Body of pancreas (tissue), 4 donors: ENCODE results near the gene IL1RL2. TPM values are rescaled to one million over a fixed set of nuclear protein-coding genes. Genes with fewer than 3 reads are reported as not detected.

Experiments used
- ATAC-seq: fragments of 150-250 bp; one replicate; pipeline ENCODE4 v1.9.1; 2016
- DNase-seq, 4 donors: peaks; one replicate each; pipeline ENCODE4 v3.0.0-alpha.2; 2019
- H3K27ac ChIP-seq, 4 donors: fragments of 200-600 bp; sonication (generic); 1 replicate in 3 of 4; 2 replicates in 1 of 4; pipeline versions ENCODE4 v1.5.1 to v1.6.1; 2016 to 2019; ENCODE audit warnings: mild to moderate bottlenecking in 1 of 4, mixed read lengths in 1 of 4, moderate library complexity in 1 of 4
- H3K27me3 ChIP-seq, 2 donors: fragments of 200-600 bp; sonication (generic); one replicate each; pipeline ENCODE4 v1.6.0; 2016; ENCODE audit warnings: mild to moderate bottlenecking in 1 of 2
- H3K36me3 ChIP-seq, 2 donors: fragments of 200-600 bp; sonication (generic); replicated peaks in 1 of 2; 2 replicates each; pipeline ENCODE4 v1.5.1; 2016; ENCODE audit warnings: low read depth in 2 of 2; ENCODE audit not compliant: insufficient read depth in 1 of 2
- H3K4me1 ChIP-seq: fragments of 200-600 bp; sonication (generic); one replicate; pipeline ENCODE4 v1.6.0; 2016
- H3K4me3 ChIP-seq, 2 donors: fragments of 200-600 bp; sonication (generic); 1 replicate in 1 of 2; 2 replicates in 1 of 2; pipeline ENCODE4 v1.5.1; 2016 to 2019
- H3K9me3 ChIP-seq, 3 donors: fragments of 200-600 bp; sonication (generic); 1 replicate in 2 of 3; 2 replicates in 1 of 3; pipeline ENCODE4 v1.5.1; 2016
- CTCF ChIP-seq, 7 experiments: fragments of 450-650 bp in 4 of 7; fragments of 200-600 bp in 3 of 7; sonication (generic) in 3 of 7; IDR thresholded peaks; one replicate each; pipeline ENCODE4 v1.5.1; 2016 to 2019; ENCODE audit warnings: antibody characterized with exemption in 7 of 7
- POLR2A ChIP-seq, 3 donors: fragments of 450-650 bp; IDR thresholded peaks; one replicate each; pipeline ENCODE4 v1.6.1; 2016; ENCODE audit warnings: antibody characterized with exemption in 3 of 3, mild to moderate bottlenecking in 2 of 3
- WGBS, 2 donors: methylation state at CpG; one replicate each; pipeline ENCODE4 v1.1.5; 2017; 5-methylcytosine and 5-hydroxymethylcytosine counted together
- intact Hi-C: fragments of 100-400 bp; cut with DNase I; formaldehyde crosslinking; loops from one replicate; pipeline ENCODE4 v1.15.1; 2023
- total RNA-seq, 2 donors: library from RNA; depleted of rRNA; stranded (reverse); fragments of >200 nt; gene quantifications; one replicate each; pipeline ENCODE4 v1.1.0, GENCODE V29; 2016

Gene IL1RL2
- total RNA-seq, 2 donors from 2014 or later, result 0.52 TPM; not detected in 1

- DNase-seq (no peak), ATAC-seq (no peak)
- 65 to 69% methylated on average over 5 of the region's 5 CpGs for WGBS, 2 donors
- intact Hi-C loops, result no loop called here
- Histone ChIP-seq H3K36me3 (no peaks in the 10 kb centered on the region), H3K4me3 (no peak overlapping the region), H3K27me3 (no peaks in the 10 kb centered on the region), H3K9me3 (no peaks in the 10 kb centered on the region), H3K27ac (no peak overlapping the region), H3K4me1 (peaks cover 8% of the 10 kb centered on the region)
- TF ChIP-seq POLR2A (IDR thresholded peaks at IDR 0.05) (no peak), CTCF (IDR thresholded peaks at IDR 0.05) (no peak)
Observed at GRCh38 chr2:102194609-102195268, 7.9 kb downstream of the IL1RL2 start.

DNA sequence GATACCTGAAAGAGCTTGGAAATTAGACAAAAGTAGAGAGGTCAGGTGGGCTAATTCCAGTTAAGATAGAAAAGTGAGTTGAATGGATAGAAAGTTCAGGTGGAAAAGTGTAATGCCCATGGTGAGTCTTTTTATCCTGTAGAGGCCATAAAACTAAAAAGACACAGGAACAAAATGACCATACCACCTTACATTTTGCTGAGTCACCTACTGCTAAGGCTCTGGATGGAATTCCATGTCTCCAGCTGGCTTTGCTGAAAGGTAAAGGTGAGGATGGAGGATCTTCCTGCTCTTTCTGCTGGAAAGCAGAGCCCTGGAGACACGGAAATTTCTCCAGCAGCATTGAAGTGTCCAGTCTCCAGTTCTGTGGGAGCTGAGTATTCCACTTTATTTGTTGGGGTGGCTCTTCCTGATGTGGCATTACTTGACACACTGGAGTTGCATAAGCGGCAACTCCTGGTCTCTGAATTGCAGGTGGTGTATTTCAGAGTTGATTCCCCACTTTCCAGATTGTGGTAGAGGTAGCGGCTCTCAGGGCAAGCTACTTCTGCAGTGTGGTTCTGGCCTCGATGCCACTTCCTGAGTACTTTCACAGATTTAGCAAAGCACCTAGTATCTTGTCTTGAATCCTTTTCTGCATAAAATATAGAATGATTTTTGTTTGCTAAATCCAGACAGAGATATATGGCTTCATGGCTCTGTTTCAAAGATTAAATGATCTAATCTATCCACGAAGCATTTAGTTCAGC lies 10.7 kb downstream of the IL1RL2 start:
- no peak for TF ChIP-seq CTCF (IDR thresholded peaks at IDR 0.05)
- no peak for TF ChIP-seq POLR2A (IDR thresholded peaks at IDR 0.05)
- H3K9me3 ChIP-seq, result no peaks in the 10 kb centered on the region
- no peak for DNase-seq
- H3K4me3 ChIP-seq, result no peak overlapping the region
- H3K27ac ChIP-seq, result no peak overlapping the region
- 70 to 71% methylated on average over 4 to 5 of the region's 5 CpGs for WGBS, 2 donors
- no peaks in the 10 kb centered on the region for H3K27me3 ChIP-seq
- H3K36me3 ChIP-seq, result no peaks in the 10 kb centered on the region
- no peaks in the 10 kb centered on the region for H3K4me1 ChIP-seq
- intact Hi-C loops, result no loop called here
- no peak for ATAC-seq

DNA sequence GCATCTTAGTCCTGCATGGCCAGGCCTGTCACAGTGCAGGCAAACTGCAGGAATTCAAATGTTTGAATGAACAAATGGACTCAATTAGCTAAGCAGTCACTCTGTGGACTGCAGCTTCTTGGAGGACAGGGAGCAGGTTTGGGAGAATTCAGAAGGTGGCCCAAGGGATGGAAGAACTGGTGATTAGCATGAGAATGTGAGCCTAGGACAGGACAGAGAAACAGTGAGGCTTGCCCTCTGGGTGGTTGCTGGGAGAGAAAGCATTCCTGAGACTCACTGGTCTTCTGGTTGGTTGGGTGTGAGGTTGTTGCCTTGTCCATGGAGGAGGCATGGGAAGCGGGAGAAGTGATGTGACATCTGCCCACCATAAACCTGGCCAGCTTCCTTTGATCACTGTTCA lies 13.7 kb downstream of the IL1RL2 start:
- WGBS, 2 donors, result 93 to 100% methylated on average over 1 of the region's 1 CpG
- Histone ChIP-seq H3K27ac (no peak overlapping the region), H3K27me3 (no peaks in the 10 kb centered on the region), H3K9me3 (no peaks in the 10 kb centered on the region), H3K36me3 (no peaks in the 10 kb centered on the region), H3K4me1 (no peaks in the 10 kb centered on the region), H3K4me3 (no peak overlapping the region)
- ATAC-seq, result no peak
- intact Hi-C loops, result no loop called here
- DNase-seq, result no peak
- TF ChIP-seq POLR2A (IDR thresholded peaks at IDR 0.05) (no peak), CTCF (IDR thresholded peaks at IDR 0.05) (no peak)

DNA sequence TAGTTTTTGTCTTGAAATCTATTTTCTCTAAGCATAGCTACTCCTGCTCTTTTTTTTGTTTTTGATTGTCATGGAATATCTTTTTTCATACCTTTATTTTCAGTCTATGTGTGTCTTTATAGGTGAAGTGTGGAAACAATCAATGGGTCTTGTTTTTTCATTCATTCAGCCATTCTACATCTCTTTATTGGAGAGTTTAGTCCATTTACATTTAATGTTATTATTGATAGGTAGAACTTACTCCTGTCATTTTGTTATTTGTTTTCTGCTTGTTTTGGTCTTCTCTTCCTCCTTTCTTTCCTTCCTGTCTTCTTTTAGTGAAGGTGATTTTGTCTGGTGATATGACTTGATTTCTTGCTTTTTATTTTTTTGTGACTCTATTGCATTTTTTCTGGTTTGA lies 17.8 kb downstream of the IL1RL2 start:
- Histone ChIP-seq H3K4me1 (peaks cover 16% of the 10 kb centered on the region), H3K9me3 (no peaks in the 10 kb centered on the region), H3K36me3 (no peaks in the 10 kb centered on the region), H3K27ac (no peak overlapping the region), H3K4me3 (no peak overlapping the region), H3K27me3 (no peaks in the 10 kb centered on the region)
- intact Hi-C loops, result no loop called here
- no peak for DNase-seq
- TF ChIP-seq POLR2A (IDR thresholded peaks at IDR 0.05) (no peak), CTCF (IDR thresholded peaks at IDR 0.05) (no peak)
- no peak for ATAC-seq
